ENCODE data around the gene VOPP1.
"Not testable (repeated sequence)": the region's sequence is repeated elsewhere in the genome, so short reads cannot be mapped to it uniquely, and the experiment has no call there.

The VOPP1 gene, protein sequence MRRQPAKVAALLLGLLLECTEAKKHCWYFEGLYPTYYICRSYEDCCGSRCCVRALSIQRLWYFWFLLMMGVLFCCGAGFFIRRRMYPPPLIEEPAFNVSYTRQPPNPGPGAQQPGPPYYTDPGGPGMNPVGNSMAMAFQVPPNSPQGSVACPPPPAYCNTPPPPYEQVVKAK

DNA sequence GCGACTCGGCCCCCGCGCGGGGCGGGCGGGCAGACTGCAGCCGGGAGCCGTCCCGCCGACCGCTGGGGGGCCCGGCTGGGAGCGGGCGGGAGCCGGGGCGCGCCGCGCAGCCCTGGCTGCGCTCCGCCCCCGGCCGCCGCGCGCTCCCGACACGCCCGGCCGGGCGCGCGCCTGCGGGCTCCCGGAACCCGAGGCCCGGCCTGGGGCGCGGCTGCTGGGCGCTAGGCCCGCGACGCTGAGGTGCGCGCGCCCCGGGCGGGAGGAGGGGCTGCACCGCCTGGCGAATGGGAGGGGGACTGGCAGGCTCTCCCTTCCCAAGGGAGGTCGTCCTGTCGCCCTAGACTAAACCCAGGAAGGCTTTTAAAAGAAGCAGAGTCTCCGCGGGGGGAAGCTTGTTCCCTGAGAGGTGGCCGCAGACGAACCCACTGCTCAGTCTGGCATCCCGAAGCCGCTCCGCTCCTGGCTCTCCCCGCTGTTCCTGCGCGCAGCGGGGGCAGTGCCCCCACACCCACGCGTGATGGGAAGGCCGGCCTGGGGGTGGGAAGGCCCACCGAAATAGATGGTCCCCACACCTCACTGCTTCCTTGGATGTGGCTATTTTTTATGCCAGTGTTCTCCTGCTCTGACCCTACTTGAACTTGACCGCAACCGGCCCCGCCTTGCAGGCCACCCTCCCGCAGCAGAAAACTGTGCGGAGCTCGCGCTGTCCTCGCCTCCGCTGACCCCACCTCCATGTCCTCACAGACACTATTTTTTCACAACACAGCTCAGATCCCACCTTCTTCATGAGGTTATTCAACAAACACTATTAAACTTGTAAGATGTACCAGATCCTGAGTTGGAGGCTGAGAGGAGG lies at the start of gene VOPP1:
VOPP1 (minus strand) TSS at position 125 of the 856 bp plus-strand sequence. CDS start 178 bp downstream, outside the sequence.
- DNase-seq (ENCODE audit: low spot score) = peak; percentile 92

DNA sequence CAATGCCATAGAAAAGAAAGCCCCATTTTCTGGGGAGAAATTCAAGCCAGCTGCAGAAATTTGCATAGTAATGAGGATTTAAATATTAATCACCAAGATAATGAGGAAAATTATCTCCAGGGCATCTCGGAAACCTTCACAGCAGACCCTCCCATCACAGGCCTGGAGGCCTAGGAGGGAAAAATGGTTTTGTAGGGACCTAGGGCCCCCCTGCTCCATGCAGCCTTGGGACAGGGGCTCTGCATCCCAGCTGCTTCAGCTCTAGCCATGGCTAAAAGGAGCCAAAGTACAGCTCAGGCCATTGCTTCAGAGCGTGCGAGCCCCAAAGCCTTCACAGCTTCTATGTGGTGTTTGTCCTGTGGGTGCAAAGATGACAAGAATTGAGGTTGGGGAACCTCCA lies 46.6 kb upstream of the VOPP1 start:
- DNase-seq (ENCODE audit: low spot score) = no peak

DNA sequence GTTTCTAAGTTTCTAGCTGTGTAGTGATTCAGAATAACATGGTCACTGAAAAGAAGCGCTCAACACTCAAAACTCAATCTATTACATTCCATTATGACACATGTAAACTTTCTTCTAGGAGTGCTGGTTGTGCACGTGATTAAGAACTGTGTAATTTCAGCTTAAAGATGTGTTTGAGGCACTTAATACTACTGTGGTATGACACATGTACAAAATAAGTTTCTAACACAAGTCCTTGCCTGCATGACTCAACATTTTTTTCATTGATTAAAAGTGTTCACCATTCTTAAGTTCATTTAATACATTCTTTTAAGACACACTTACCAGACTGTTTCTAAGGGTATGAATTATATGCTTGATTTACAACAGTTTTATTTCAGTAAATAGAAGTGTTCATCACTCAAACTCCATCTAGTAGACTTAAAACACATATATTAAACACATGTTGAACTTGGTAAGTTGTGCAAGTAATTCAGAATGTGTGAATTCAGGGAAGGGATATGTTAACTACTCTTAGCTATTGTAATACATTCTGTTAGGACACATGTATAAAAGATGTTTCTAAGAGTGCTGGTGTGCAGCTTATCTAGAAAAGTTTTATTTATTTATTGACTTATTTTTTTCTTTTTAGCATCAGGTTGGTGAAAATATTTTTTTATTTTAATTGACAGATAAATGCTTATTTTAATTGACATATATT lies 42.2 kb upstream of the VOPP1 start:
- DNase-seq (ENCODE audit: low spot score) = not testable (repeated sequence)

DNA sequence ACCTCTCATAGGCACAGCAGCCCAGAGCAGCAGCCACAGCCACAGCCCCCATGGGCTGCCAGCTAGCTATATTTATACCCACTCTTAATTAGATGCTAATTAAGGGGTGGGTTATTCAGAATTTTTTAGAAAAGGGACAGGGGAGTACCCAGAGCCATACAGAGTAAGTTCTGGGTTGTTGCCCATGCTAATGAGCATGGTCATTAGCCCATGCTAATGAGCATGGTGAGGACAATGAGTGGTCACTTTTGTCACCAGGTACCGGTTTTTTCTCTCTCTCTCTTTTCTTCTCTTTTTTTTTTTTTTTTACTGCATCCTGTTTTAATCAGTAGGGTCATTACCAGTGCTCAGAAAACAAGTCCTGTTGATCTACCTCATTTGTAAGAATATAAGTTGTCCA lies 37.4 kb upstream of the VOPP1 start:
- DNase-seq (ENCODE audit: low spot score) = not testable (repeated sequence)

DNA sequence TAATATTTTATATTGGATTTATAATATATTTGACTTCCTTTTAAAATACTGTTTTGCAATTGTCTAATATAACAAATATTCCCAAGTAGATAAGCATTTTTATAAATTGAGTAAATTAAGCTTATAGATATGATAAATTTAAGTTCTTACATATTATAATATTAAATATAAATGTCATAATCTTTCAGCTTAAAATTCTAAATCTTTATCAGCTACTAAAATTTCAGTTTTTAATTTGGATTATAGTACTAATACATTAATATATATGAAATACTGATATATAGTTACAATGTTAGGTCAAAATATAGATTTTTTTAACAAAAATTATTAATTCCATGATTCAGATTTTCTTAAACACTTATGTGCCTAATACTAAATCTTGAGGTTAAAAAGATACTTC lies 33.4 kb upstream of the VOPP1 start:
- DNase-seq (ENCODE audit: low spot score) = not testable (repeated sequence)

DNA sequence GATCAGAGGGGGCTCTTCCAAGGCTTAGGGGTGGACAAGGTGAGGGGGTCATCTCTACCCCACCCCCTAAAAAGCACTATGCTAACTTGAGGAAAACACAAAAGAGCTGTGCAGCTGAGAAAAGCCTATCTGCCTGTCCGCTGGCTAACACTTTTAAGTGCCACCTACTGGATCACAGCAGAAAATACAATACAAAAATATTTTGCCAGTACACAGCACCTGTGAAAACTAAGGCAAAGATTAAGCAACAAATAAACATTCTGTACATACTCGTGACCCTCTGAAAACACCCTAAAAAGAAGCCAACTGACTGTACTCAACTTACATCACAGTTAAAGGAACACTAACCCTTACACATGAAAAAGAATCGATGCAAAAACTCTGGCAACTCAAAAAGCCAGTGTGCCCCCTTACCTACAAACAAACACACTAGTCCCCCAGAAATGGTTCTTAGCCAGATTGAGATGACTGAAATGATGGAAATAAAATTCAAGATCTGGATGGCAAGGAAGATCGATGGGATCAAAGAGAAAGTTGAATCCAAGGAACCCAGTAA lies 25.7 kb upstream of the VOPP1 start:
- DNase-seq (ENCODE audit: low spot score) = not testable (repeated sequence)

DNA sequence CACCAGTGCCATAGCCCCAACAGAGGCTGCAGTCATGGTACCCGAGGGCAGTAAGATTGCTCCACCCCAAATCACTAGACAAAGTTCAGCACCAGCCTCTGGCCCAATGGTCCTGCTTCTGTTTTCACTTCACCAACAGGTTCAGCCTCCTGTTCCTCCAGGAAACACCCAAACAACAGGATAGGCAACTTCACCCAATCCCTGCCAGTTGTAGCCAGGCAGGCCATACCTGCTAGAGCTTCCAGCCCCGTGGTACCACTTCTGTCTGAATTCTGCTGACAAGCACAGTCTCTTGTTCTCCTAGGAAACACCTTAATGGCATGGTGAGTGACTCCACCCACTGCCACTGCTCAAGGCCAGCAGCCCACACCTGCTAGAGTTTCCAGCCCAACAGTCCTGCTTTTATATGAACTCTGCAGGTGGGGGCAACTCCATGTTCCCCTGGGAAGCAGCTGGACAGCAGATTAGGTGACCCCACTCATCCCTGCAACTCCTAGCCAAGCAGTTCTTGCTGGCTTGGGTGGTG lies 25.0 kb upstream of the VOPP1 start:
- not testable (repeated sequence) for DNase-seq (ENCODE audit: low spot score)

DNA sequence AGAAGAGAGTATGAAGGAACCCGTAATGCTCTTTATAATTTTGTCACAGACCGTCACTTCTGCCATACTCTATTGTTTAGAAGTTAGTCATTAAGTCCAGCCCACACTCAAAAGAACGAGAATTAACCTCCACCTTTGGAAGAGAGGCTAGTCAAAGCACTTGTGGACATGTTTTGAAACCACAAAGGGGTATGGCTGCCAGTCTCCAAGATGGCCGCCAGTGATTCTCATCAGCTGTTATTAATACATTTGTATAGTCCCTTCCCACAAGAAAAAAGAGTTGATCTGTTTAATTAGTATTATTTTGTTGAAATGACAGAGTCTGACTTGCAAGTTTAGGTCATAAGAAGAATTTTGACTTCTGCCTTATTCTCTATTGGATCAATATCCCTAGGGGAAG lies 23.2 kb upstream of the VOPP1 start:
- DNase-seq (ENCODE audit: low spot score) = no peak

DNA sequence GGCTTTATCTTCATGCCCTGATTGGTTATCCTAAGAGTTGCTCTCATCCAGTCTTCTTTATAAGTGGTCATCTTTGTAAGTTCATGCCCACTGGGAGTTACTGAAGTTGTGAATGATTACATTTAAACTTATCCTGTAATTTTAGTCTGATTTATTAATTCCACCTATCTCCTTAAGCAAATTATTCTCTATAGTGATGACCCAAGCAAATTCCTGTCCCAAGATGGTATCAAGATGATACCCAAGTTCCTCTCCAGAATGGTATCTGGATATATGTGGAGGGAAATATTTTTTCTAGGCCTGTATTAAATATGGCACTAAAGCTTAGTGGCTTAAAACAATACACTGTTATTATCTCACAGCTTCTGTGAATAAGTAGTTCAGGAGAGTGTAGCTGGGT lies 22.6 kb upstream of the VOPP1 start:
- DNase-seq (ENCODE audit: low spot score) = no peak

DNA sequence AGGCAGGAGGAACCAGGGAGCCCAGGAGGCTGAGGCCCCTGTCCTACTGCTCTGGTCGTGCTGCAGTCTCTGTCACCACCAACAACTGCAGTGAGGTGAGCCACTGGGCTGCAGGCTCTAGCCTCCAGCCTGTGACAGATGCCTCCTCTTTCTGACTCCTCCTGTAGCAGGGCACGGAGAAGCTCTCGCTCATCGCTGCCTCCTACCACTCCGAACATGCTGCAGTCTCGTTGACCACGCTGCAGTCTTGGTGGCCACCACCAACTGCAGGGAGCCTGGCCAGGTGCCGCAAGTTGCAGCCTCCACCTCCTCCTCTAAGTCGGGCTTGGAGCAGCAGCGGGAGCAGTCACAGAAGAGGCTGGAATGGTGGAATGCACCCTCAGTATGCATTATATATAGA lies 22.1 kb upstream of the VOPP1 start:
- DNase-seq (ENCODE audit: low spot score) = no peak

DNA sequence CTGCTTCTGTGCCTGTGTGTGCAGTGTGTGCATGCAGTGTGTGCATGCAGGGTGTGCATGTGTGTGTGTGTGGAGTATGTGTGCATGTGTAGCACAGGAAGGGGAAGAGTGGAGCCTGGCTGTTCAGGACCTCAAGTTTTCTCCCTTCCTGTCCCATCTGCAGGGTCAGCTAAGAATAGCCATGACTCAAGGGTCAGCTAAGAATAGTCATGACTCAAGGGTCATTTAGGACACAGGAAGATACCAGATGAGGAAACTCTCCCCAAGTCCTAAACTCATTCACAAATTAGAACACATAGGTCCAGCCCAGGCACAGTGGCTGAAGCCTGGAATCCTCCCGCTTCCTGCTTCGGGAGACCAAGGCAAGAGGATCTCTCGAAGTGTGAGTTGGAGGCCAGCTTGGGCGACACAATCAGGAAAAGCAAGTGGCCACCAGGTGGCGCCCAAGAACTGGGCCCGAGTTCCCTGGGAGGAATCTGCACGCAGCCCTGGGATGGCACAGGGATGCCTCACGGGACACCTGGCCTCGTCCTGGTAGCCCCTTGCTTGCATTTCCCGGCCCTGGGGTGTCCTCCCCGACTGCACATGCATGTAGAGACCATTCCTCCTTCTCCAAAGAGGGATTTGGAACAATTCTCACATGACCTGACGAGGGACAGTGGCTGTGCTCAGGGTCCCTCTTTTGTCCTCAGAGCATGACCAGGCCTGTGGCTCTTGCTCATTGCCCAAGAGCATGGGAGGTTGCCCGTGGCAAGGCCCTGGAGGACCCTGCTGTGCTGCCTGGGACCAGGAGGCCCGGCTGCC lies 21.4 kb upstream of the VOPP1 start:
- peak; percentile 59 for DNase-seq (ENCODE audit: low spot score)

DNA sequence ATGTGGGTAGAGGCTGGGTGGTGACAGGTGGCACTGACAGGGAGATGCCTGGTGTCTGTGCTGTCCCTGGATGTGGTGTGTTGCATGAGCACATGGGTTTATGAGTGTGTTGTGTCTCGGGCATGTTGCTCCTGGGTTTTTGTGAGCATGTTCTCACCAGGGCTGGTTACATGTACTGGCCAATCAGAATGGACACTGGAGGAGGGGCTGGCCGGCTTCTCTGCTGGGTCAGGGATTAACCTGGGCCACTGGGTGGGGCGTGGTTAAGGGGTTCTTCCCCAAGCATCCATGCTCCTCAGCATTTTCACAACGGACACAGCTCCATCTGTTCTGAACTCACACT lies 20.8 kb upstream of the VOPP1 start:
- no peak for DNase-seq (ENCODE audit: low spot score)

DNA sequence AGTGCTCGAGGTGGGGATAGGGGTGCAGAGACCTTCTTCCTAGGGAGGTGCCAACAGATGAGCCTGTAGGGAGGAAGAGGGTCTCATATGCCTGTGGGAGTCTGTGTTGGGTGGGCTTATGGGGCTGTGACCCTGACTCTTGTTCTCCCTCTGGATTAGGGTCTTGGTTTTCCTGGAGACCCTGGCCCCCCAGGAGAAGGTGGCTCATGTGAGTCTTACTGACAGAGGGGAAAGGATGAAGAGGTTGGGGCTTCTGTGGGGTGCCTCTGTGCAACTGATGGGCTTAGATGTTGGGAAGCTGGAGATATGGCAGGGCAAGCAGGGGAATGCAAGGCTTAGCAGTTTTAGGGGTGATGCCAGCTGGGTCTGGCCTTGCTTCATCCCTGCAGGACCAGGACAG lies 20.2 kb upstream of the VOPP1 start:
- DNase-seq (ENCODE audit: low spot score) = no peak

DNA sequence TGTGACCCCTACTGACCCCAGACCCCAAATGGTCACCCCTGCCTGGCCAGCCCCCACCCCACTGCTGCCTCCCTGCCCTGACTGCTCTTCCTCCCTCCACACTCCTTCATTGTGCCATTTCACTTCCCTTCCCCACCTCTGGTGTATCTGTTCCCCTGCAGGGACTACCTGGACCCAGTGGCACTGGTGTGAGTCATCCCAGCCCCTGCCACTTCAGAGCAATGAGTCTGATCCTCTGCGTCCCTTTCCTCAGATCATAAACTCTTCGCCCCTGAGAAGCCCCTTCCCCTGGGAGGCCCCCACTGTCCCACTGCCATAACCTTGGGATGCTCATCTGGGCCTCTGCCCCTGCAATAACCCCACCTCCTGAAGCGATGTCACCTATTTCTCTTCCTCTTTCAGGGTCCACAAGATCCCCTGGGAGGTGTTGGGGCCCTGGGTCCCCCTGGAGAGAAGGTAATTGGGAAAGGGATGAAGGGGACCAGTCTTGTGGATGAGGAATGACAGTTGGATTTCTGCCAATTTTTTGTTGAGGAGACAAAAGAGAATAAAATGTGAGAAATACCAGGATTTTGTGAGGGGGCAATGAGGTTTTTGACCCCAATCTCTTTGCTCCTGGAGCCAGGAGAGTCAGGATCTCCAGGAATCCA lies 19.1 kb upstream of the VOPP1 start:
- DNase-seq (ENCODE audit: low spot score) = peak; percentile 1

DNA sequence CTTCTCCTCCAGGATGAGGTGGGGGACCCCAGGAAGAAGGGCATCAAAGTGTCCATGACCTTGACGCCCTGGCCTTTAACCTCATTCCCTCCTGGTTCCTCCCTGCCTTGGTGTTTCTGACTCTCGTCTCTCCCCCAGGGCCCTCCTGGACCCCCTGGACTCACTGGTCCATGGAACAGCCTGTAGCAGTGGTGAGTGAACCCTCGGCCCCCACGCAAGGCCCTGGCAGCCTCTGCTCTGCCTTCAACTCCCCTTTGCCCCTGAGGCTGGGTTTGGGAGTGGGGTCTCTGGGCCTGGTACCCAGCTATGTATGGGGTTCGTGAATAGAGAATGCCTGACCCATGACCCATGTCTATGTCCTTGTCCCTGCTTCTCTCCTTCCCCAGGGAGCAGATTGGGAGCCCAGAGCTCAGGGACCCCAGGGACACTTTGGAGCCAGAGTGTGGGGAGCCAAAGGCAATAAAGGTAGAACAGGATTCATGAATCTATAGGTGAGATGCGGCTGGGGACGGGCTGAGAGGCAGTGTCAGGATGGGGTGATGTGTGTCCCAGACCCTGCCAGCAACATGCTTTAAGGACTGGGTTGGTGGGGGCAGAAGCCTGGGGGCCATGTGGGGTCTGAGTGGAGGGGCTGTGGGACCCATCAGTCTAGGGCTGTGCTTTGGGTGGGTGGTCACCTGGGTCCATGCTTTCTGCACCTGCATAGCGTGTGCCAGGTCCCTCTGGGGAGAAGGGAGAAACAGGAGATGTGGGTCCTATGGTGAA lies 18.4 kb upstream of the VOPP1 start:
- DNase-seq (ENCODE audit: low spot score) = peak; percentile 0

DNA sequence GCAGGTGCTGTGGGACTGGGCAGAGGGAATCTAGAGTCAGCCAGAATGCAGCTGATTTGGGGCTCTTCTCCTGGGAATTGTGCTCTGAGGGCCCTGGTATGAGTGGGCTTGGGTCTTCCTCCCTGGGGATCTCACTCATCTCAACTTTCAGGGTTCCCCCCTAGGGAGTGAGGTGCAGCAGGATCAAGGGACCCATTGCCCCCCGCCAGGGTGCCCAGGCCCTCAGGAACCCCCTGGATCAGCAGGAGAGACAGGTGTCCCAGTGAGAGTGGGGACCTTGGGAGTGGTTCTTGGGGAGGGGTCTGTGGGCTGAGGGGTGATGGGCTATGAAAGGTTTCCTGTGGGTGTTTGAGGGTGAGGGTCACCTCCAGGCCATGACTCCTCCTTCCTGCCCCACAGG lies 17.6 kb upstream of the VOPP1 start:
- DNase-seq (ENCODE audit: low spot score) = no peak

DNA sequence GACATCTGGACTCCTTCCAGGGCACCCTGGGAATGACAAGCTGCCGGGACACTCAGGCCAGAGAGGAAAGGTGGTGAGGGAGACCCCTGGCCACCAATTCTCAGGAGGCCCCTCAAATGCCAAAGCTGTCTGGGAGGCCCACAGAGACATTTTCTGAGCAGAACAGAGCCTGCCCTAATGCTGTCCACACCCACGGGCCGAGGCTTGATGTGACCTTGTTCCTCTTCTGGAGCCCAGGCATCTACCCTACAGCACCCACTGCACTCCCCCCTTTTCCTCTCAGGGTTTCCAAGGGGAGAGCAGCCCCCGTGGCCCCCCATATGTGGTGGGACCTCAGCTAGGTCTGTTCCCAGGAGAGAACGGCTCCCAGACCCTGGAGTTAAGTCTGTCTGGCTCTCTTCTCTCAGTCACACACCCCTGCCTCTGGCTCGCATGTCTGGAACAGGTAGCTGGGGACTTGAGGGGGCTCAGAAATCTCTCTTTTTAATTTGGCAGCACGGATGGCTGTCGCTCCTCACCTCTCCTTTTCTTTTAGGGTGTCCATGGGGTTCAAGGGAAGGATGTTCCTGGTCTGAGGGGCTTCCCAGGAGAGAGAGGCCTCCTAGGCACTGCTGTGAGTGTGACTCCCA lies 16.8 kb upstream of the VOPP1 start:
- DNase-seq (ENCODE audit: low spot score) = peak; percentile 2

DNA sequence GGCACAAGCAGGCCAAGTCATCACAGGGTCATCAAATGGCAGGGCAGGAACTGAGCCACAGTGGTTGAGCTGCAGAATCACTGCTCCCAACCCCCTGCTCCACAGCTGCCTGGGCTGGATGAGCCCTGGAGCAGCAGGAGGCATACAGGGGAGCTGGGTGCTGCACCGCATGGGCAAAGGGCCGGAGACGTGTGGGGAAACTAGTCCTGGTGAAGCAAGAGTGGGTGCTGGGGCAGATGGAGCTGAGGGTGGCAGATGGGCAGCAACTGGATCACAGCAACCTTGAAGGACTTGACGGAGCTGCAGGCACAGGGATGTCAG lies 16.0 kb upstream of the VOPP1 start:
- DNase-seq (ENCODE audit: low spot score) = no peak

DNA sequence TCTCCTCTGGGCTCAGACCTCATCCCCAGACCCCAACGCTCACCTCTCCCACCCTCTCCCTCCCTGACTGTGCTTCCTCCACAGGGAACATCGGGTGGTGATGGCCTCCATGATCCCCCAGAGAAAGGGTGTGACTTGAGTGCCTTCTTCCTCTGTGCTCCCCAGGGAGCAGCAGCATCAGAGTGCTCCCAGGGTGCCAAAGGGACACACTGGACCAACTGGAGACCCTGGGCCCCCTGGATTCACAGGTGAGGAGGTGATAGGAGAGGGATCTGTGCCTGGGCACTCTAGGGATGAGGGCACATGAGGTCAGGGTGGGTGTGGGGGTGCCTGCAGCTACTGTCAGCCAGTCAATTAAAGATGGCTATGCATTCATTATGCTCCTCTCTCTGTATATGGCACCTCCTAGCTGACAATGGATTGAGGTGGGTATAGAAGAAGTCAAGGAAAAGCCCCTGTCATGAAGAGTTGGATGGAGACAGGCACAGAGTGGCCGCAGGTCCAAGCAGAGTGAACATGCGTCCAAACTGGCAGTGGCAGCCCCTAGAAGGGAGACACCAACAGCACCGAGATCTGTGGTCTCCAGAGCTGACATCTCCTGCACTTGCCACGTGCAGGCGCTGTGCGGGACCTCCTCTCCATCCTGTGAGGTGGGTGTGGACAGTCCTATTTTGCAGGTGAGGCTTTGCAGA lies 15.5 kb upstream of the VOPP1 start:
- peak; percentile 0 for DNase-seq (ENCODE audit: low spot score)

Data from AG08395 (cell line).